Effector memory CD4-positive, alpha-beta T cell (primary cell): Measurements from ENCODE around the gene DNAH5.

Experiments
- DNase-seq, 3 donors: peaks; one replicate each; pipeline ENCODE4 v3.0.0-alpha.2; 2020
- H3K27ac ChIP-seq: 2 replicates; pipeline ENCODE4 v1.7.0; 2013; ENCODE audit warnings: mild to moderate bottlenecking, low read length, moderate library complexity; ENCODE audit not compliant: insufficient read depth, poor library complexity, severe bottlenecking
- H3K27me3 ChIP-seq: replicated peaks from 2 replicates; pipeline ENCODE4 v1.7.0; 2013; ENCODE audit warnings: mild to moderate bottlenecking, low read length; ENCODE audit not compliant: insufficient read depth, control insufficient read depth, poor library complexity, severe bottlenecking
- H3K36me3 ChIP-seq: 2 replicates; pipeline ENCODE4 v1.7.0; 2013; ENCODE audit warnings: mild to moderate bottlenecking, low read length, moderate library complexity; ENCODE audit not compliant: control insufficient read depth, insufficient read depth
- H3K4me1 ChIP-seq: 2 replicates; pipeline ENCODE4 v1.7.0; 2013; ENCODE audit warnings: low read length, mild to moderate bottlenecking; ENCODE audit not compliant: control insufficient read depth, insufficient read depth, poor library complexity, severe bottlenecking
- H3K4me3 ChIP-seq: 2 replicates; pipeline ENCODE4 v1.7.0; 2013; ENCODE audit warnings: low read length, low read depth, mild to moderate bottlenecking; ENCODE audit not compliant: insufficient read depth, poor library complexity, severe bottlenecking
- H3K9me3 ChIP-seq: 2 replicates; pipeline ENCODE4 v1.7.0; 2013; ENCODE audit warnings: mild to moderate bottlenecking, low read length, moderate library complexity; ENCODE audit not compliant: control insufficient read depth

The DNAH5 gene

DNA sequence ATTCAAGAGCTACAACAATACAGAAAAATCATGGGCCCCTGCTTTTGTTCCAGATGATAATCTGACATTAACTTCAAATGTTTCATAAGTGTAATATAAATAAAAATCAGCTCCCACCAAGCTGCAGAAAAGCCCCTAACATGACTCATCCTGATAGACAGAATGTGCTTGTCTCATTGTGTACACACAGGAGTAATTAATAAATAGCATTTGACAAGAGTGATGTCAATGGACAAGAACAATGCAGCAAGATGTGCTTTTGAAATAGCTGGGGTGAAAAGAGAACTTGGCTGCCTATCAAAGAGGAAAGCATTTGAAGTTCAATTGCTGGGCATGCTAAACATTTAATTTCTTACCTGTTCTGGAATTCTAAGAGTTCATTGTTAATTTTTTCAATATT is 79.2 kb downstream of the DNAH5 start:
- Histone ChIP-seq H3K4me3 (no peak overlapping the region), H3K4me1 (no peaks in the 10 kb centered on the region), H3K27ac (no peak overlapping the region), H3K9me3 (no peaks in the 10 kb centered on the region), H3K27me3 (no peaks in the 10 kb centered on the region), H3K36me3 (no peaks in the 10 kb centered on the region)
- DNase-seq, result no peak

GRCh38 chr5:13860146-13860545 is 84.3 kb downstream of the DNAH5 start:
- Histone ChIP-seq H3K27me3 (no peaks in the 10 kb centered on the region), H3K4me1 (no peaks in the 10 kb centered on the region), H3K4me3 (no peak overlapping the region), H3K27ac (no peak overlapping the region), H3K9me3 (no peaks in the 10 kb centered on the region), H3K36me3 (no peaks in the 10 kb centered on the region)
- no peak for DNase-seq

GRCh38 chr5:13859270-13860065 is 85.0 kb downstream of the DNAH5 start:
- Histone ChIP-seq H3K27me3 (no peaks in the 10 kb centered on the region), H3K27ac (no peak overlapping the region), H3K4me1 (no peaks in the 10 kb centered on the region), H3K4me3 (no peak overlapping the region), H3K9me3 (no peaks in the 10 kb centered on the region), H3K36me3 (no peaks in the 10 kb centered on the region)
- DNase-seq, result no peak

DNA sequence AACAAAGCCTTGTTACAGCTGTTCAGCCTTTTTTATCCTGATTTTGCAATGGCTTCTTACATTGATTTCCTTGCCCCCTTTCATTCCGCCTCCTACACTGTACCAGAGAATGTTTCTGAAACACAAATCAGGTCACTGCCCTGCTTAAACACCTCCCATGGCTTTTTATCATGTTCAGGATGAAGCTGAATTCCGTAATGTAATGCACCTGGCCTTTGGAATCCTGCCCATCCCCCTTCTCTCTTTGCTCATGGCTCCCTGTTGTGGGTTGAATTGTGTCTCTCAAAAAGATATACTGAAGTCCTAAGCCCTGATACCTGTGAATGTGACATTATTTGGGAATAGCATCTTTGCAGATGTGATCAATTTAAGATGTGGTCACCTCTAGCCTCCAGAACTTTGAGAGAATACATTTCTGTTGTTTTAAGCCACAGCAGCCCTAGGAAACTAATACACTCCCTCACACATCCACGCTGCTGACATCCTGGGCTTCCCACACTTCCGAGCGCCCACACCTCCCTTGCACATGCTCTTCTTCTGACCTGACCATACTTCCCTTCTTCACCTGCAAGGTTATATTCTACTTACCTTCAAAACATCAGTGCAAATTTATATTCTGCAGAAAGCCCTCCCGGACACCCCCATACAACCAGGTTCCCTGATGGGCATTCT is 101.2 kb downstream of the DNAH5 start:
- no peaks in the 10 kb centered on the region for H3K27me3 ChIP-seq
- no peak overlapping the region for H3K27ac ChIP-seq
- DNase-seq, result no peak
- no peak overlapping the region for H3K4me3 ChIP-seq
- H3K4me1 ChIP-seq, result no peaks in the 10 kb centered on the region
- no peaks in the 10 kb centered on the region for H3K9me3 ChIP-seq
- H3K36me3 ChIP-seq, result no peaks in the 10 kb centered on the region

DNA sequence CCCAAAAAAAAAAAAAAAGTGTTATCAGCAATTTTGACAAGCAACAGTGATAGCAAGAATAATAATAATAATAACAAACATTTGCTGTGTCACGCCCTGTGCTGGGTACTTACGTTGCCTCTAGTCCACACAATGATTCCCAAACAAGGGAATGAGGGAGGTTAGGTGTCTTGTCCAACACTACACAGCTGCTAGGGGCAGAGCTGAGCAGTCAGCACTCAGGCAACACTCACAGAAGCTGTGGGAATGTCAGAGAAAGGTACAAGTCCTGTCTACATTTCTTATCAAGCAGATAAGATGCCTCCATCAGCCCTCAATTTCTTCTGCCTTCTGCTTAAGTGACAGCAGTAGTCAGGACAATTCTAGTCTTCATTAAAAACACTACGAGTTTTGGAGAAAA is 111.0 kb downstream of the DNAH5 start:
- no peaks in the 10 kb centered on the region for H3K9me3 ChIP-seq
- no peak overlapping the region for H3K4me3 ChIP-seq
- no peaks in the 10 kb centered on the region for H3K27me3 ChIP-seq
- H3K27ac ChIP-seq, result no peak overlapping the region
- no peaks in the 10 kb centered on the region for H3K36me3 ChIP-seq
- no peak for DNase-seq
- no peaks in the 10 kb centered on the region for H3K4me1 ChIP-seq

GRCh38 chr5:13831351-13831750 is 113.1 kb downstream of the DNAH5 start:
- Histone ChIP-seq H3K27me3 (no peaks in the 10 kb centered on the region), H3K27ac (no peak overlapping the region), H3K4me1 (no peaks in the 10 kb centered on the region), H3K4me3 (no peak overlapping the region), H3K36me3 (no peaks in the 10 kb centered on the region), H3K9me3 (no peaks in the 10 kb centered on the region)
- DNase-seq, result no peak

DNA sequence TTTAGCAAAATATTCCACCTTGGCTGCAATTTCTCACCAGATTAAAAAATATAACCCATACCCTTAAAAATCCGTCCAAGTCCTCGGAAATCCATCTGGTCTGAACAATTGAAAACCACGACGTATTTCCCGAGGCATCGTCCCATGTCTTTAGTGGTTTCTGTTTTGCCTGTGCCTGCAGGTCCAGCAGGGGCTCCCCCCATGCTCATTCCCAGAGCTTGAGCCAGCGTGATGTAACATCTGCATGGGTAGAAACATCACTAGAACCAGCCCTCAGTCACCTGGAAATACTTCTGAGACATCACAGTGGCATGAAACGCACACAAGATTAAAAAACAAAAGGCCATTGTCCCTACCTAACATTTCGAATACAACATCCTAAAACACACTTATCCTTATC is 114.0 kb downstream of the DNAH5 start:
- Histone ChIP-seq H3K4me1 (no peaks in the 10 kb centered on the region), H3K27ac (no peak overlapping the region), H3K4me3 (no peak overlapping the region), H3K36me3 (no peaks in the 10 kb centered on the region), H3K9me3 (no peaks in the 10 kb centered on the region), H3K27me3 (no peaks in the 10 kb centered on the region)
- DNase-seq, result no peak

- H3K9me3 ChIP-seq, result no peaks in the 10 kb centered on the region
- no peaks in the 10 kb centered on the region for H3K4me1 ChIP-seq
- DNase-seq, result no peak
- no peaks in the 10 kb centered on the region for H3K36me3 ChIP-seq
- H3K27ac ChIP-seq, result no peak overlapping the region
- H3K4me3 ChIP-seq, result no peak overlapping the region
- no peaks in the 10 kb centered on the region for H3K27me3 ChIP-seq
Measured at GRCh38 chr5:13821366-13821765, 123.1 kb downstream of the DNAH5 start.

DNA sequence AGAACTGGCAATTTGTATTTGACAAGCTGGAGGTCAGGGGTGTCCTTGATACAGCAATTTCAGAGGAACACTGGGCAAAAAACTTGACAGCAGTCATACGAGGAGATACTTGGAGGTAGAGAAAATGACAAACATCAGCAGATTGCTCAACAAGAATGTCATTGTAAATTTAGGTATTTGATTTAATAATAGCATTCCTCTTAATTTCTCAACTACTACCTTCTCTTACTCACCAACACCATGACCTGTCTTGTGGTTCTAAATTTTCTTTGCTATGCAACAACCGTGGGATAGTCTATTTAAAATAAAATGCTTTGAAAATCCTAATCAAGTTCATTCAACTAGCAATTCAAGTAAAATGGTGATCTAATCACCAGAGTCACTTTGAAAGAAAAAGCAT is 128.4 kb downstream of the DNAH5 start:
- no peak overlapping the region for H3K27ac ChIP-seq
- no peak overlapping the region for H3K4me3 ChIP-seq
- DNase-seq, result no peak
- H3K4me1 ChIP-seq, result no peaks in the 10 kb centered on the region
- no peaks in the 10 kb centered on the region for H3K9me3 ChIP-seq
- H3K27me3 ChIP-seq, result no peaks in the 10 kb centered on the region
- H3K36me3 ChIP-seq, result no peaks in the 10 kb centered on the region

DNA sequence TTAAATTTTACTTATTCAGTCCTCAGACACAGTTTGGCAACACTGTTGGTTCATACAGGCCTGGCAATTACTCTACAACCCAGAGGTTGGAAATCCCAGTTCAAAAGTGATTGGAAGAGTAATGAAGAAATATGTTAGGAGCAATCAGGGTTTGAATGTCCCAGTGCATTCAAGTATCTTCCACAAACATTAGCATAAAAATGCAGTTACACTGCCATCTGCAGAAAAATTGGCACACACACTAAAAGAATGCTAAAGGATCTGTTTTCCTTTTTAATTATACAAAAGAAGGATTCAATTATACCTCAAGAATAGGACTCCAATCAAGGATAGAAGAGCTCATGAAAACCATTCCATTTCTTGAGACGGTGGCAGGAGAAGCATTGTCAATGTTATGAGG is 130.2 kb downstream of the DNAH5 start:
- no peak for DNase-seq
- Histone ChIP-seq H3K27me3 (no peaks in the 10 kb centered on the region), H3K27ac (no peak overlapping the region)

More for the DNA sequence above, 130.2 kb downstream of the DNAH5 start:
- no peak overlapping the region for H3K4me3 ChIP-seq
- H3K9me3 ChIP-seq, result no peaks in the 10 kb centered on the region
- no peaks in the 10 kb centered on the region for H3K4me1 ChIP-seq
- H3K36me3 ChIP-seq, result no peaks in the 10 kb centered on the region
